Vagina (tissue), 2 donors: ENCODE data around the gene MBD5. TPM values are rescaled to one million over a fixed set of nuclear protein-coding genes. Genes with fewer than 3 reads are reported as not detected.

Experiments
- DNase-seq, 2 donors: peaks; one replicate each; pipeline ENCODE4 v3.0.0-alpha.2; 2017; ENCODE audit errors: extremely low spot score in 2 of 2
- H3K27ac ChIP-seq: fragments of 200-600 bp; sonication (generic); one replicate; pipeline ENCODE4 v1.5.1; 2019
- H3K27me3 ChIP-seq: fragments of 200-600 bp; sonication (generic); one replicate; pipeline ENCODE4 v1.5.1; 2019
- H3K36me3 ChIP-seq, 2 donors: fragments of 200-600 bp; sonication (generic); one replicate each; pipeline ENCODE4 v1.5.1; 2017 to 2019
- H3K4me1 ChIP-seq: fragments of 200-600 bp; sonication (generic); one replicate; pipeline ENCODE4 v1.5.1; 2019
- H3K4me3 ChIP-seq, 2 donors: fragments of 200-600 bp; sonication (generic); 1 replicate in 1 of 2; 2 replicates in 1 of 2; pipeline ENCODE4 v1.5.1; 2016 to 2019
- H3K9me3 ChIP-seq: fragments of 200-600 bp; sonication (generic); one replicate; pipeline ENCODE4 v1.5.1; 2019
- CTCF ChIP-seq, 3 experiments: fragments of 450-650 bp in 2 of 3; fragments of 200-600 bp in 1 of 3; sonication (generic) in 1 of 3; IDR thresholded peaks; one replicate each; pipeline ENCODE4 v1.5.1; 2017 to 2019; ENCODE audit warnings: antibody characterized with exemption in 3 of 3, mild to moderate bottlenecking in 2 of 3, moderate library complexity in 2 of 3
- POLR2A ChIP-seq, 2 donors: fragments of 450-650 bp; IDR thresholded peaks; one replicate each; pipeline ENCODE4 v1.6.1; 2017; ENCODE audit warnings: antibody characterized with exemption in 2 of 2, mild to moderate bottlenecking in 2 of 2, moderate library complexity in 2 of 2
- POLR2AphosphoS5 ChIP-seq, 2 donors: sonication (generic); formaldehyde crosslinking; IDR thresholded peaks; one replicate each; pipeline ENCODE4 v1.9.0; 2017; ENCODE audit warnings: antibody characterized with exemption in 2 of 2, mild to moderate bottlenecking in 2 of 2, low read depth in 1 of 2; ENCODE audit not compliant: insufficient read depth in 1 of 2
- intact Hi-C: fragments of 100-400 bp; cut with DNase I; formaldehyde crosslinking; loops from one replicate; pipeline ENCODE4 v1.15.1; 2023
- total RNA-seq: library from RNA; depleted of rRNA; stranded (reverse); fragments of >200 nt; gene quantifications from one replicate; pipeline ENCODE4 v1.2.3, GENCODE V29; 2016

MBD5 gene
- total RNA-seq, 1 donor from 2014 or later: 32.7 TPM

DNA sequence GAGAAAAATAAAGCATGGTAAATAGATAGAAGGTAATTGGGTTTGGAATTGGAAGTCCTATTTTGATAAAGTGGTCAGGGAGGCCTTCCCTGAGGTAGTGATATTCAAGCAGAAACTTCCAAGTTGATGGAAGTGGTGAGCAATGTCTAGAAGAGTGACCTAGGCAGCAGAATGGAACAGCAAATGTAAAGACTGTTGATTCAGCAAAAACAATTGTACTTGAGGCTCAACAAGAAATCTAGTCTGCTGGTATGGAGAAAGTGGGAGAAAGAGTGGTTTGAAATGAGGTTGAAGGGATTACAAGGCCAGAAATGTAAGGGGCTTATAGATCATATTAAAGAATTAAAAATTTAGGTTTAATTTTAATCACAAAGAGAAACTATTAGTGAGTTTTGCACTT is 181.3 kb downstream of the MBD5 start:
- H3K4me1 ChIP-seq: no peaks in the 10 kb centered on the region
- intact Hi-C loops: no loop called here

DNA sequence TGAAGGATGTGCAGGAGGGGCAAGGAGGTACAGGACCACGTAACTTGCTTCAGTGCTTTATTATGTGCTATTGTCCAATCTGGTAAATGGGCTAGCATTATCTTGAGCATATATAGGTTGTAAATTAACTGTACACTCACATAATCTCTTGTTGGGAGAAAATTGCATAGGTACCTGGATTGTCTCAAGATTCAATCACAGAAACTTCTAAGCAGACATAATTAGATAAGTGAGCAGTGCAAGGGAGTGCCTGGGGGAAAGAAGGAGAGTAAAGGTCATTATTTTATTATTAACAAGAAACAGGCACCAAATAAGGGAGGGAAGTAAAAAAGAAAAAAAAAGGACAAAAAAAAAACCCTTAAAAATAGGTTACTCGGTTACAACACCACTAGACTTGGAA is 186.2 kb downstream of the MBD5 start:
- H3K4me1 ChIP-seq: no peaks in the 10 kb centered on the region
- no peaks in the 10 kb centered on the region for H3K9me3 ChIP-seq
- no peak overlapping the region for H3K4me3 ChIP-seq
- no peaks in the 10 kb centered on the region for H3K27me3 ChIP-seq
- no peak overlapping the region for H3K27ac ChIP-seq
- TF ChIP-seq POLR2A (IDR thresholded peaks at IDR 0.05): no peak
- intact Hi-C loops: no loop called here
- no peaks in the 10 kb centered on the region for H3K36me3 ChIP-seq
- no peak for DNase-seq

More for the DNA sequence above, 181.3 kb downstream of the MBD5 start:
- H3K27me3 ChIP-seq: no peaks in the 10 kb centered on the region
- DNase-seq: no peak
- H3K9me3 ChIP-seq: no peaks in the 10 kb centered on the region
- no peak overlapping the region for H3K4me3 ChIP-seq
- no peak overlapping the region for H3K27ac ChIP-seq
- no peak for TF ChIP-seq POLR2A (IDR thresholded peaks at IDR 0.05)
- H3K36me3 ChIP-seq: no peaks in the 10 kb centered on the region

GRCh38 chr2:148209603-148210002 is 188.7 kb downstream of the MBD5 start:
- Histone ChIP-seq H3K36me3 (no peaks in the 10 kb centered on the region), H3K27me3 (no peaks in the 10 kb centered on the region), H3K4me1 (no peaks in the 10 kb centered on the region), H3K9me3 (no peaks in the 10 kb centered on the region), H3K4me3 (no peak overlapping the region), H3K27ac (no peak overlapping the region)
- intact Hi-C loops: no loop called here
- no peak for DNase-seq
- no peak for TF ChIP-seq POLR2AphosphoS5 (IDR thresholded peaks at IDR 0.05; ENCODE audit: insufficient read depth in 1 of 2, low read depth in 1 of 2)

DNA sequence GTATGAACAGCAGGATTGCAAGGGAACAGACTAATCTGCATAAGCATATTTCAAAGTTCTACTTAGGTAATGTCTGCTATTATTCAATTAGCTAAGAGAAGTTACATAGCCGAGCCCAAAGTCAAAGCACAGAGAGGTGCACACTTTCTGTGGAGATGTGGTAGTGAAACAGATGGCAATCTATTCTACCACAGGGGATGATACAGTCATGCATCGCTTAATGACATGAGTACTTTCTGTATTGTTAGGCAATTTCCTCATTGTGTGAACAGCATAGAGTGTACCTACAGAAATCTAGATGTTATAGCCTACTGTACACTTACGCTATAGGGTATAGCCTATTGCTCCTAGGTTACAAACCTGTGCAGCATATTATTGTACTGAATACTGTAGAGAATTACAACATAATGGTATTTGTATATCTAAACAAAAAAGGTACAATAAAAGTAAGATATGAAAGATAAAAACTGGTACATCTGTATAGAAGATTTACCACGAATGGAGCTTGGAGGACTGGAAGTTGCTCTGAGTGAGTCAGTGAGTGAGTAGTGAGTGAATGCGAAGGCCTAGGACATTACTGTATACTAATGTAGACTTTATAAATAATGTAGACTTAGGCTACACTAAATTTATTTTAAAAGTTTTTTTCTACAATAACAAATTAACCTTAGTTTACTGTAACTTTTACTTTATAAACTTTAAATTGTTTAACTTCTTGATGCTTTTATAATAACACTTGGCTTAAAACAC is 197.6 kb downstream of the MBD5 start:
- Histone ChIP-seq H3K27ac (no peak overlapping the region), H3K4me3 (no peak overlapping the region), H3K27me3 (no peaks in the 10 kb centered on the region), H3K4me1 (no peaks in the 10 kb centered on the region), H3K36me3 (no peaks in the 10 kb centered on the region), H3K9me3 (peaks cover 10% of the 10 kb centered on the region)
- DNase-seq: no peak
- TF ChIP-seq CTCF (IDR thresholded peaks at IDR 0.05) (no peak), POLR2A (IDR thresholded peaks at IDR 0.05) (no peak), POLR2AphosphoS5 (IDR thresholded peaks at IDR 0.05; ENCODE audit: insufficient read depth in 1 of 2, low read depth in 1 of 2) (no peak)
- intact Hi-C loops: loop anchor here (5.0 kb wide), 1 partner anchor 189 kb away; no protein-coding TSS in a partner anchor

GRCh38 chr2:148221166-148221565 is 200.3 kb downstream of the MBD5 start:
- no peaks in the 10 kb centered on the region for H3K4me1 ChIP-seq
- H3K36me3 ChIP-seq: no peaks in the 10 kb centered on the region
- no peak overlapping the region for H3K4me3 ChIP-seq
- no peaks in the 10 kb centered on the region for H3K27me3 ChIP-seq
- no peak for DNase-seq
- intact Hi-C loops: no loop called here
- TF ChIP-seq CTCF (IDR thresholded peaks at IDR 0.05) (no peak), POLR2A (IDR thresholded peaks at IDR 0.05) (no peak), POLR2AphosphoS5 (IDR thresholded peaks at IDR 0.05; ENCODE audit: insufficient read depth in 1 of 2, low read depth in 1 of 2) (no peak)
- H3K9me3 ChIP-seq: peaks cover 10% of the 10 kb centered on the region
- no peak overlapping the region for H3K27ac ChIP-seq

DNA sequence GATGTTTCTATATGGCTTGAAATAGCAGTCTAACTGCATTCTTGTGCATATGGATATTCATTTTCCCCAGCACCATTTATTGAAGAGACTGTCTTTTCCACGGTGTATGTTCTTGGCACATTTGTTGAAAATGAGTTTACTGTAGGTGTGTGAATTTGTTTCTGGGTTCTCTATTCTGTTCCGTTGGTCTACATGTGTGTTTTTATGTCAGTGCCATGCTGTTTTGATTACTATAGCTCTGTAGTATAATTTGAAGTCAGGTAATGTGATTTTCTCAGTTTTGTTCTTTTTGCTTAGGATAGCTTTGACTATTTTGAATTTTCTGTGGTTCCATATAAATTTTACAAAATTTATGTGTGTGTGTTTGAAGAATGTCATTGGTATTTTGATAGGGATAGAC is 201.0 kb downstream of the MBD5 start:
- Histone ChIP-seq H3K4me1 (no peaks in the 10 kb centered on the region), H3K4me3 (no peak overlapping the region), H3K9me3 (peaks cover 10% of the 10 kb centered on the region), H3K27ac (no peak overlapping the region), H3K27me3 (no peaks in the 10 kb centered on the region), H3K36me3 (no peaks in the 10 kb centered on the region)
- TF ChIP-seq POLR2A (IDR thresholded peaks at IDR 0.05) (no peak), POLR2AphosphoS5 (IDR thresholded peaks at IDR 0.05; ENCODE audit: insufficient read depth in 1 of 2, low read depth in 1 of 2) (no peak), CTCF (IDR thresholded peaks at IDR 0.05) (no peak)
- no peak for DNase-seq
- intact Hi-C loops: no loop called here
